ENCODE measurements around the gene CEP85.
A peak's percentile ranks its signal among the peaks of the same experiment; 100 is the strongest.

The CEP85 gene

DNA sequence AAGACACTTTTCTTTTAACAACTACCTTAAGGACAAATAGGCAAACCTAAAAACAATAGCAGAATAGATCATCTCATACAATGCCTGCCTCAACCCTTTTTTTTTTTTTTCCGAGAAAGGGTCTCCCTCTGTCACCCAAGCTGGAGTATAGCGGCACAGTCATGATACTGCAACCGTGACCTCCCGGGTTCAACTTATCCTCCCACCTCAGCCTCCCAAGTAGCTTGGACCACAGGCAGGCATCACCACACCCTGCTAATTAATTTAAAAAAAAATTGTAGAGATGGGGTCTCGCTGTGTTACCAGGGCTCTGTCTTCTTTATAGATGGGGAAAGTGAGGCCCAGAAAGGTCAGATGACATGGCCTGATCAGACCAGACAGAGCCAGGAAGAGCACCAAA, 53.8 kb downstream of the CEP85 start:
- Histone ChIP-seq H3K27me3 (replicated peaks in 2 of 5; ENCODE audit: control insufficient read depth in 4 of 5, insufficient read depth in 5 of 5, low read length in 4 of 5) (no peaks in the 10 kb centered on the region), H3K4me3 (ENCODE audit: control insufficient read depth in 1 of 7, extremely low read depth in 1 of 7, insufficient read depth in 4 of 7, low read depth in 2 of 7, low read length in 6 of 7) (peak overlapping the region in 2 of 7 experiments; percentile 2 to 9), H3K36me3 (ENCODE audit: control insufficient read depth in 4 of 4, insufficient read depth in 4 of 4, low read length in 3 of 4) (peaks cover 0 to 20% (median 4%) of the 10 kb centered on the region in 4 experiments), H3K9me3 (ENCODE audit: control extremely low read depth in 1 of 5, control insufficient read depth in 4 of 5, insufficient read depth in 2 of 5, low read depth in 1 of 5, low read length in 4 of 5) (no peaks in the 10 kb centered on the region), H3K4me1 (ENCODE audit: control extremely low read depth in 1 of 4, control insufficient read depth in 4 of 4, insufficient read depth in 4 of 4, low read length in 3 of 4) (peaks cover 27 to 97% (median 95%) of the 10 kb centered on the region in 4 experiments), H3K27ac (ENCODE audit: insufficient read depth in 1 of 2, low read depth in 1 of 2, low read length in 2 of 2, poor library complexity in 1 of 2, severe bottlenecking in 2 of 2) (peak overlapping the region; percentile 91 to 92)
- ChIA-PET POLR2A (interaction anchor here (0.6 to 4.6 kb wide), 5 partner anchors 9 to 30 kb away, joined by 3 to 28 read pairs (median 5); partner anchors contain the start of gene CD52), CTCF (interaction anchor here (0.9 to 10.7 kb wide), 10 partner anchors 9 to 129 kb away, joined by 3 to 161 read pairs (median 5); partner anchors contain the start of genes CD52, SH3BGRL3 and UBXN11)
- peak in 2 of 3 donors; percentile 50 to 67 for DNase-seq
- WGBS (ENCODE audit: insufficient coverage) = no CpG with 5 or more reads among the region's 5 CpGs

DNA sequence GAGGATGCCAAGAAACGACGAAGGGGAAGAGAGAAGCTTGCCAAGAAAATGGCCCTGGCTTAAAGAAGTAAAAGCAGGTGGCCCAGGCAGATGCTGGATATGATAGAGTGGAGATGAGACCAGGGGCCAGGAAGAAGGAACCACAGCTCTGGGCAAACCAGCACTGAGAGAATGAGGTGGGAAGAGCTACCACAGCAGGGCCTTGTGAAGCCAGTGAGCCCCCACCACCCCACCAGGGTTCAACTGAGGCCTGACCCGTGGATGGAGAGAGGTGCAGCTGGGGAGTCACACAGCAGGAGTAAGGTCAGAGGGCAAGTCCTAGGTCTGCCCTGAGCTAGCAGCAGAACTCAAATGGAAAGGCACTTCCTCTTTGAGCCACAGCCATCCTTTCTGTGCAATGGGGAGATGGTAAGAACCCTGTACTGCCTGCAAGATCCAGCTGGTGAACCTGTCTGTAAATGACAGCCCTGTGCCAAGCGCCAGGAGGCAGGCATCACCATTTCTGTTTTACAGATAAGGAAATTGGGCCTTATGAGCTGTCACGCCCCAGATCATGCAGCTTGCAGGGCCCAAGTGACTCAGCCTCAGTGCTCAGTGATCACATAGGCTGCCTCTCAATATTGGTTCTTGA, 54.4 kb downstream of the CEP85 start:
- peak overlapping the region in 2 of 7 experiments; percentile 19 to 35 for H3K4me3 ChIP-seq (ENCODE audit: control insufficient read depth in 1 of 7, extremely low read depth in 1 of 7, insufficient read depth in 4 of 7, low read depth in 2 of 7, low read length in 6 of 7)
- WGBS (ENCODE audit: insufficient coverage) = 8% methylated on average over 4 of the region's 5 CpGs
- ChIA-PET CTCF (interaction anchor here (0.9 to 10.7 kb wide), 15 partner anchors 8 to 128 kb away, joined by 3 to 161 read pairs (median 4); partner anchors contain the start of genes CD52, SH3BGRL3 and UBXN11), POLR2A (interaction anchor here (0.6 to 4.6 kb wide), 9 partner anchors 9 to 87 kb away, joined by 3 to 28 read pairs (median 5); partner anchors contain the start of genes CD52 and SH3BGRL3)
- H3K27me3 ChIP-seq (replicated peaks in 2 of 5; ENCODE audit: control insufficient read depth in 4 of 5, insufficient read depth in 5 of 5, low read length in 4 of 5) = no peaks in the 10 kb centered on the region
- H3K27ac ChIP-seq (ENCODE audit: insufficient read depth in 1 of 2, low read depth in 1 of 2, low read length in 2 of 2, poor library complexity in 1 of 2, severe bottlenecking in 2 of 2) = peak overlapping the region; percentile 91 to 92
- peaks cover 27 to 95% (median 92%) of the 10 kb centered on the region in 4 experiments for H3K4me1 ChIP-seq (ENCODE audit: control extremely low read depth in 1 of 4, control insufficient read depth in 4 of 4, insufficient read depth in 4 of 4, low read length in 3 of 4)
- peaks cover 0 to 18% (median 1%) of the 10 kb centered on the region in 4 experiments for H3K36me3 ChIP-seq (ENCODE audit: control insufficient read depth in 4 of 4, insufficient read depth in 4 of 4, low read length in 3 of 4)
- peak; percentile 72 to 94 (median 94) for DNase-seq
- no peaks in the 10 kb centered on the region for H3K9me3 ChIP-seq (ENCODE audit: control extremely low read depth in 1 of 5, control insufficient read depth in 4 of 5, insufficient read depth in 2 of 5, low read depth in 1 of 5, low read length in 4 of 5)

DNA sequence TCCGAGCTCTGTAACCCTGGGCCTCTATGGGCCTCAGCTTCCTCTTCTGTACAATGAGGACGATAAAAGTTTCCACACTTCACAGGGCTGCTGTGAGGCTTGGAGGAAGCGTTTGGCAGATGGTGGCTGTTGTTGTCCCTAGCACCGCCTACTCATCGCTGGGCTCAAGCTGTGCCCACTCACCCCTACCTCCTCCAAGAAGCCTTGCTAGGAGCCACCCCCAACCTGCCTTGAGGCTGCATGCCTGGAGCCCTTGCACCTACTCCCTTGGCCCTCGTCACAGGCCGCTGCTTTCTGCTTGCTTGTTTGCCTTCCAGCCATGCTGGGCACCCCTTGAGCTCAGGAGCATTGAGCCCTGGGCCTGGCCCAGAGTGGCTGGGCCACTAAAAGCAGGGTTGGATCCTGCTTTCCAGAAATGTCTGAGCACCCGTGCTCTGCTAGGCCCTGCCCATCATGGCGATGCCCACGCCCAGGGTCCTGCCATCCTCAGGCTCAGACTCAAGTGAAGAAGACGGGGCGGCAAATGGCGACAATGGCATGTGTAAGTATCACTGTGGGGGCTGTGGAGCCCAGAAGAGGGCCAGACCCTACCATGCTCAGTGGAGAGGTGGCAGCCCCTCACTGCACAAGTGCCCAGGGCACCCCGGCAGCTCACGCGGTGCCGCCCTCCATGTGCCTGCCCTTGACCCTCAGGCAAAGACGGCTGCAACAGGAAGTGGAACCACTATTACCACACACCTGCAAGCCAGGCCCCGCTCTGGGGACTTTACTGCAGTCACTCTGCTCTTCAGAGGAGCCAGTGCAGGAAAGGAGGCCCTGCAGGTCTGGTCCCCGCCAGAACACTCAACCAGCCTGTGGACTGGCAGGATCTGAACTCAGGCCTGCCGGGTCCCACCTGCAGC, 55.4 kb downstream of the CEP85 start:
- Histone ChIP-seq H3K4me3 (ENCODE audit: control insufficient read depth in 1 of 7, extremely low read depth in 1 of 7, insufficient read depth in 4 of 7, low read depth in 2 of 7, low read length in 6 of 7) (peak overlapping the region in 3 of 7 experiments; percentile 20 to 37 (median 35)), H3K27ac (ENCODE audit: insufficient read depth in 1 of 2, low read depth in 1 of 2, low read length in 2 of 2, poor library complexity in 1 of 2, severe bottlenecking in 2 of 2) (peak overlapping the region; percentile 91 to 92), H3K4me1 (ENCODE audit: control extremely low read depth in 1 of 4, control insufficient read depth in 4 of 4, insufficient read depth in 4 of 4, low read length in 3 of 4) (peaks cover 27 to 85% (median 83%) of the 10 kb centered on the region in 4 experiments), H3K36me3 (ENCODE audit: control insufficient read depth in 4 of 4, insufficient read depth in 4 of 4, low read length in 3 of 4) (peaks cover 0 to 19% (median 3%) of the 10 kb centered on the region in 4 experiments), H3K9me3 (ENCODE audit: control extremely low read depth in 1 of 5, control insufficient read depth in 4 of 5, insufficient read depth in 2 of 5, low read depth in 1 of 5, low read length in 4 of 5) (no peaks in the 10 kb centered on the region), H3K27me3 (replicated peaks in 2 of 5; ENCODE audit: control insufficient read depth in 4 of 5, insufficient read depth in 5 of 5, low read length in 4 of 5) (no peaks in the 10 kb centered on the region)
- CTCF ChIA-PET = interaction anchor here (0.9 to 10.7 kb wide), 13 partner anchors 11 to 102 kb away, joined by 3 to 161 read pairs (median 5); partner anchors contain the start of genes CD52, SH3BGRL3 and UBXN11
- peak; percentile 77 to 98 (median 98) for DNase-seq
- WGBS (ENCODE audit: insufficient coverage) = 46% methylated on average over 18 of the region's 21 CpGs
- POLR2A ChIA-PET = interaction anchor here (0.5 to 4.6 kb wide), 9 partner anchors 10 to 182 kb away, joined by 3 to 28 read pairs (median 4); partner anchors contain the start of genes CD52, HMGN2 and SH3BGRL3

GRCh38 chr1:26290122-26290881, 56.3 kb downstream of the CEP85 start:
- 59% methylated on average over 10 of the region's 11 CpGs for WGBS (ENCODE audit: insufficient coverage)
- Histone ChIP-seq H3K4me1 (ENCODE audit: control extremely low read depth in 1 of 4, control insufficient read depth in 4 of 4, insufficient read depth in 4 of 4, low read length in 3 of 4) (peaks cover 26 to 76% (median 74%) of the 10 kb centered on the region in 4 experiments), H3K9me3 (ENCODE audit: control extremely low read depth in 1 of 5, control insufficient read depth in 4 of 5, insufficient read depth in 2 of 5, low read depth in 1 of 5, low read length in 4 of 5) (no peaks in the 10 kb centered on the region), H3K4me3 (ENCODE audit: control insufficient read depth in 1 of 7, extremely low read depth in 1 of 7, insufficient read depth in 4 of 7, low read depth in 2 of 7, low read length in 6 of 7) (peak overlapping the region in 3 of 7 experiments; percentile 13 to 23 (median 20)), H3K27me3 (replicated peaks in 2 of 5; ENCODE audit: control insufficient read depth in 4 of 5, insufficient read depth in 5 of 5, low read length in 4 of 5) (no peaks in the 10 kb centered on the region), H3K36me3 (ENCODE audit: control insufficient read depth in 4 of 4, insufficient read depth in 4 of 4, low read length in 3 of 4) (peaks cover 0 to 22% (median 2%) of the 10 kb centered on the region in 4 experiments), H3K27ac (ENCODE audit: insufficient read depth in 1 of 2, low read depth in 1 of 2, low read length in 2 of 2, poor library complexity in 1 of 2, severe bottlenecking in 2 of 2) (peak overlapping the region; percentile 91 to 92)
- ChIA-PET POLR2A (interaction anchor here (0.5 to 4.6 kb wide), 4 partner anchors 11 to 166 kb away, joined by 3 to 26 read pairs (median 4); partner anchors contain the start of gene SH3BGRL3), CTCF (interaction anchor here (0.9 to 10.7 kb wide), 5 partner anchors 13 to 74 kb away, joined by 3 to 161 read pairs (median 26); partner anchors contain the start of genes CD52, SH3BGRL3 and UBXN11)
- peak in 2 of 3 donors; percentile 67 to 72 for DNase-seq

DNA sequence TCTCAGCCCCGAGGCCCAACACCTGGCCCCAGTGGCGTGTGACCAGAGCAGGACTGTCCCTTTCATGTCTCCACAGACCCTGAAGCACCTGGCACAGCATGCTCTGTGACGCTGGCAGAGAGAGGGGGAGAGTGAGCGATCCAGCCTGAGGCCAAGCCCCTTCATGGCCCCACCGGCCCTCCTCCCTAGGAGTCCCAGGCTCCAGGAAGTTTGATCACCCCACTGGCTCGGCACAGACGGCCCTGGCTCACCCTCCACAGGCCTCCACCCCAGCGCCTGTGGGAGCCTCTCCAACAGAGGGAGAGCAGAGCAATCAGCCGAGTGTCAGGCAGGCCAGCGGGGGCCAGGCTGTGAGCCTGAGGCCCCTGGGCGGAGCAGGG, 56.9 kb downstream of the CEP85 start:
- Histone ChIP-seq H3K27me3 (replicated peaks in 2 of 5; ENCODE audit: control insufficient read depth in 4 of 5, insufficient read depth in 5 of 5, low read length in 4 of 5) (no peaks in the 10 kb centered on the region), H3K36me3 (ENCODE audit: control insufficient read depth in 4 of 4, insufficient read depth in 4 of 4, low read length in 3 of 4) (peaks cover 0 to 26% (median 4%) of the 10 kb centered on the region in 4 experiments), H3K27ac (ENCODE audit: insufficient read depth in 1 of 2, low read depth in 1 of 2, low read length in 2 of 2, poor library complexity in 1 of 2, severe bottlenecking in 2 of 2) (peak overlapping the region; percentile 91 to 92), H3K4me3 (ENCODE audit: control insufficient read depth in 1 of 7, extremely low read depth in 1 of 7, insufficient read depth in 4 of 7, low read depth in 2 of 7, low read length in 6 of 7) (peak overlapping the region in 1 of 7 experiments; percentile 32), H3K9me3 (ENCODE audit: control extremely low read depth in 1 of 5, control insufficient read depth in 4 of 5, insufficient read depth in 2 of 5, low read depth in 1 of 5, low read length in 4 of 5) (no peaks in the 10 kb centered on the region), H3K4me1 (ENCODE audit: control extremely low read depth in 1 of 4, control insufficient read depth in 4 of 4, insufficient read depth in 4 of 4, low read length in 3 of 4) (peaks cover 26 to 71% (median 68%) of the 10 kb centered on the region in 4 experiments)
- WGBS (ENCODE audit: insufficient coverage) = 75% methylated on average over 10 of the region's 11 CpGs
- POLR2A ChIA-PET = interaction anchor here (0.6 to 4.6 kb wide), 3 partner anchors 11 to 29 kb away, joined by 3 to 26 read pairs (median 3); partner anchors contain the start of gene SH3BGRL3
- CTCF ChIA-PET = interaction anchor here (4.8 to 10.7 kb wide), 3 partner anchors 14 to 29 kb away, joined by 26 to 161 read pairs (median 110); partner anchors contain the start of genes CD52, SH3BGRL3 and UBXN11
- DNase-seq = no peak

DNA sequence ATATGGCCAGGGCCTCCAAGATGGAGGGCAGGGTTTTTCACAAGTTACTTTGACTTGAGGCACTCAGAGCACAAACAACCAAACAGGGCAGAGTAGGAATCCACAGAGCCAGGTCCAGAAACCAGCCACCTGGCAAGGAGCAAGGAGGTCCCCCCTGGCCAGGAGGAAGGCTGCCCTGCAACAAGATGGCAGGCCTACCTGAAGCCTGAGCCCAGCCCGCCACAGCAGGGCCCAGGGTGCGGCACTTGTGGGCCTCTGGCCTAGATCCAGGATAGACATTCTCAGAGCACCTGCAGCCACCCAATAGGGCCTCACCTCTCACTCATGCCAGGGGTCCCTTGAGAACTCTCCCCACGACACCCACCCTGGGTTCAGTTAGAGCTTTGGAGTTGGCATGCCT, 57.4 kb downstream of the CEP85 start:
- ChIA-PET CTCF (interaction anchor here (4.8 to 10.7 kb wide), 3 partner anchors 15 to 28 kb away, joined by 26 to 161 read pairs (median 110); partner anchors contain the start of genes CD52, SH3BGRL3 and UBXN11), POLR2A (interaction anchor here (1.4 kb wide), 1 partner anchor 12 kb away, joined by 3 read pairs; the partner anchor contains the start of gene SH3BGRL3)
- Histone ChIP-seq H3K4me1 (ENCODE audit: control extremely low read depth in 1 of 4, control insufficient read depth in 4 of 4, insufficient read depth in 4 of 4, low read length in 3 of 4) (peaks cover 22 to 65% (median 62%) of the 10 kb centered on the region in 4 experiments), H3K4me3 (ENCODE audit: control insufficient read depth in 1 of 7, extremely low read depth in 1 of 7, insufficient read depth in 4 of 7, low read depth in 2 of 7, low read length in 6 of 7) (no peak overlapping the region), H3K36me3 (ENCODE audit: control insufficient read depth in 4 of 4, insufficient read depth in 4 of 4, low read length in 3 of 4) (peaks cover 0 to 32% (median 7%) of the 10 kb centered on the region in 4 experiments), H3K9me3 (ENCODE audit: control extremely low read depth in 1 of 5, control insufficient read depth in 4 of 5, insufficient read depth in 2 of 5, low read depth in 1 of 5, low read length in 4 of 5) (no peaks in the 10 kb centered on the region), H3K27ac (ENCODE audit: insufficient read depth in 1 of 2, low read depth in 1 of 2, low read length in 2 of 2, poor library complexity in 1 of 2, severe bottlenecking in 2 of 2) (peak overlapping the region in 1 of 2 experiments; percentile 92), H3K27me3 (replicated peaks in 2 of 5; ENCODE audit: control insufficient read depth in 4 of 5, insufficient read depth in 5 of 5, low read length in 4 of 5) (no peaks in the 10 kb centered on the region)
- no peak for DNase-seq
- 100% methylated on average over 3 of the region's 3 CpGs for WGBS (ENCODE audit: insufficient coverage)
